ENCODE data around the gene MAGEB1.

MAGEB1 gene

DNA sequence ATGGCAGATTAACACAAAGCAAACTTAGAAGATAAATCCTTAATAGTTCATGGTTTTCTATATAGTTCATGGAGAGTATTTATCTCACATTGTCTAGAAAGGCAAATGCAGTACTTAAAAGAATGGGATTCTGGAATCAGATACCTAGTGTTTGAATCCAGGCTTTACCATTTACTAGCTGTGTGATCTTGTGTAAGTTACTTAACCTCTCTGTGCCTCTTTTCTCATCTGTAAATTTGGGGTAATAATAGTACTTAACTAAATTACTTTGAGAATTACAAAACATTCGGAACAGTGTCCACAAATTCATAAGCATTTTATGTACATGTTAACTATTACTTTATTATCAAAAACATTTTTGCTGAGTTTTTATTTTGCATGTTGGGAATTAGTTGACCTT lies 15.8 kb downstream of the MAGEB1 start:
- no peaks in the 10 kb centered on the region for H3K27me3 ChIP-seq (ENCODE audit: control insufficient read depth, low read length)
- TF ChIP-seq EZH2phosphoT487 (IDR thresholded peaks at IDR 0.05; ENCODE audit: borderline replicate concordance, low read length) (no peak), CTCF (IDR thresholded peaks at IDR 0.05; ENCODE audit: low read depth, low read length, poor library complexity, severe bottlenecking) (no peak)

GRCh38 chrX:30270639-30271038 lies 23.7 kb downstream of the MAGEB1 start:
- Histone ChIP-seq H3K4me1 (ENCODE audit: control insufficient read depth, low read length) (no peaks in the 10 kb centered on the region), H3K79me2 (ENCODE audit: control insufficient read depth, low read length) (no peaks in the 10 kb centered on the region), H3K36me3 (ENCODE audit: control insufficient read depth, low read length) (no peaks in the 10 kb centered on the region), H3K27me3 (ENCODE audit: control insufficient read depth, low read length) (no peaks in the 10 kb centered on the region), H3K9me2 (replicated peaks; ENCODE audit: control insufficient read depth, low read length) (no peaks in the 10 kb centered on the region), H3K27ac (ENCODE audit: low read depth, low read length) (no peak overlapping the region), H3K4me3 (ENCODE audit: low read length) (no peak overlapping the region), H3K4me2 (ENCODE audit: low read length) (no peak overlapping the region), H3F3A (ENCODE audit: control insufficient read depth, insufficient read depth) (no peaks in the 10 kb centered on the region), H4K20me1 (ENCODE audit: control insufficient read depth, insufficient read depth, low read depth, low read length) (no peaks in the 10 kb centered on the region), H3K9me3 (ENCODE audit: control insufficient read depth, insufficient read depth, low read length) (no peaks in the 10 kb centered on the region)
- TF ChIP-seq EZH2phosphoT487 (IDR thresholded peaks at IDR 0.05; ENCODE audit: borderline replicate concordance, low read length) (no peak), CTCF (IDR thresholded peaks at IDR 0.05; ENCODE audit: low read depth, low read length, poor library complexity, severe bottlenecking) (no peak)

More for the DNA sequence above, 15.8 kb downstream of the MAGEB1 start:
- H3K79me2 ChIP-seq (ENCODE audit: control insufficient read depth, low read length), result no peaks in the 10 kb centered on the region
- H3K27ac ChIP-seq (ENCODE audit: low read depth, low read length), result no peak overlapping the region
- no peaks in the 10 kb centered on the region for H3K4me1 ChIP-seq (ENCODE audit: control insufficient read depth, low read length)
- no peaks in the 10 kb centered on the region for H3F3A ChIP-seq (ENCODE audit: control insufficient read depth, insufficient read depth)
- H3K36me3 ChIP-seq (ENCODE audit: control insufficient read depth, low read length), result no peaks in the 10 kb centered on the region
- no peaks in the 10 kb centered on the region for H3K9me2 ChIP-seq (replicated peaks; ENCODE audit: control insufficient read depth, low read length)
- no peak overlapping the region for H3K4me3 ChIP-seq (ENCODE audit: low read length)
- H3K9me3 ChIP-seq (ENCODE audit: control insufficient read depth, insufficient read depth, low read length), result no peaks in the 10 kb centered on the region
- H4K20me1 ChIP-seq (ENCODE audit: control insufficient read depth, insufficient read depth, low read depth, low read length), result no peaks in the 10 kb centered on the region
- no peak overlapping the region for H3K4me2 ChIP-seq (ENCODE audit: low read length)

GRCh38 chrX:30275498-30275897 lies 28.6 kb downstream of the MAGEB1 start:
- Histone ChIP-seq H3K79me2 (ENCODE audit: control insufficient read depth, low read length) (no peaks in the 10 kb centered on the region), H3K27ac (ENCODE audit: low read depth, low read length) (no peak overlapping the region), H3K4me2 (ENCODE audit: low read length) (no peak overlapping the region), H3K9me2 (replicated peaks; ENCODE audit: control insufficient read depth, low read length) (no peaks in the 10 kb centered on the region), H3K4me3 (ENCODE audit: low read length) (no peak overlapping the region), H3F3A (ENCODE audit: control insufficient read depth, insufficient read depth) (no peaks in the 10 kb centered on the region), H3K9me3 (ENCODE audit: control insufficient read depth, insufficient read depth, low read length) (no peaks in the 10 kb centered on the region), H3K4me1 (ENCODE audit: control insufficient read depth, low read length) (no peaks in the 10 kb centered on the region), H4K20me1 (ENCODE audit: control insufficient read depth, insufficient read depth, low read depth, low read length) (no peaks in the 10 kb centered on the region), H3K36me3 (ENCODE audit: control insufficient read depth, low read length) (no peaks in the 10 kb centered on the region), H3K27me3 (ENCODE audit: control insufficient read depth, low read length) (no peaks in the 10 kb centered on the region)
- no peak for TF ChIP-seq EZH2phosphoT487 (IDR thresholded peaks at IDR 0.05; ENCODE audit: borderline replicate concordance, low read length)
- peak; percentile 28 for TF ChIP-seq CTCF (IDR thresholded peaks at IDR 0.05; ENCODE audit: low read depth, low read length, poor library complexity, severe bottlenecking)

DNA sequence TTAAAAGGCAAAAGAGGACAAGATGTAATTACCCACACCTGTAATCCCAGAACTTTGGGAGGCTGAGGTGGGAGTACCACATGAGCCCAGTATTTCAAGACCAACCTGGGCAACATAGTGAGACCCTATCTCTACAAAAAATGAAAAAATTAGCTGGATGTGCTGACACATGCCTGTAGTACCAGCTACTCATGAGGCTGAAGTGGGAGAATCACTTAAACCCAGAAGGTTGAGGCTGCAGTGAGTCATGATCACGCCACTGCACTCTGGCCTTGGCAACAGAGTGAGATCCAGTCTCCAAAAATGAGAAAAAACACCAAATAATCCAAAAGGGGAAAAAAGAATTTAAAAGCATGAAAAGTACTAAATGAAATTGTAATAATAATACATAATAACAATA lies 31.4 kb downstream of the MAGEB1 start:
- Histone ChIP-seq H3K27ac (ENCODE audit: low read depth, low read length) (no peak overlapping the region), H3K4me1 (ENCODE audit: control insufficient read depth, low read length) (no peaks in the 10 kb centered on the region), H3K9me2 (replicated peaks; ENCODE audit: control insufficient read depth, low read length) (no peaks in the 10 kb centered on the region), H3K36me3 (ENCODE audit: control insufficient read depth, low read length) (no peaks in the 10 kb centered on the region), H4K20me1 (ENCODE audit: control insufficient read depth, insufficient read depth, low read depth, low read length) (no peaks in the 10 kb centered on the region), H3F3A (ENCODE audit: control insufficient read depth, insufficient read depth) (no peaks in the 10 kb centered on the region), H3K9me3 (ENCODE audit: control insufficient read depth, insufficient read depth, low read length) (no peaks in the 10 kb centered on the region), H3K27me3 (ENCODE audit: control insufficient read depth, low read length) (no peaks in the 10 kb centered on the region), H3K4me2 (ENCODE audit: low read length) (no peak overlapping the region), H3K4me3 (ENCODE audit: low read length) (no peak overlapping the region), H3K79me2 (ENCODE audit: control insufficient read depth, low read length) (no peaks in the 10 kb centered on the region)
- TF ChIP-seq CTCF (IDR thresholded peaks at IDR 0.05; ENCODE audit: low read depth, low read length, poor library complexity, severe bottlenecking) (no peak), EZH2phosphoT487 (IDR thresholded peaks at IDR 0.05; ENCODE audit: borderline replicate concordance, low read length) (no peak)
